GM21528 (cell line): ENCODE data around the gene COPS7B.

ENCODE experiments used
- ATAC-seq: cut with Tn5 transposase; IDR thresholded peaks from one replicate; pipeline ENCODE4 v1.9.1; 2021; ENCODE audit warnings: mild to moderate bottlenecking, moderate library complexity; ENCODE audit not compliant: unreplicated experiment, low FRiP score

COPS7B gene

DNA sequence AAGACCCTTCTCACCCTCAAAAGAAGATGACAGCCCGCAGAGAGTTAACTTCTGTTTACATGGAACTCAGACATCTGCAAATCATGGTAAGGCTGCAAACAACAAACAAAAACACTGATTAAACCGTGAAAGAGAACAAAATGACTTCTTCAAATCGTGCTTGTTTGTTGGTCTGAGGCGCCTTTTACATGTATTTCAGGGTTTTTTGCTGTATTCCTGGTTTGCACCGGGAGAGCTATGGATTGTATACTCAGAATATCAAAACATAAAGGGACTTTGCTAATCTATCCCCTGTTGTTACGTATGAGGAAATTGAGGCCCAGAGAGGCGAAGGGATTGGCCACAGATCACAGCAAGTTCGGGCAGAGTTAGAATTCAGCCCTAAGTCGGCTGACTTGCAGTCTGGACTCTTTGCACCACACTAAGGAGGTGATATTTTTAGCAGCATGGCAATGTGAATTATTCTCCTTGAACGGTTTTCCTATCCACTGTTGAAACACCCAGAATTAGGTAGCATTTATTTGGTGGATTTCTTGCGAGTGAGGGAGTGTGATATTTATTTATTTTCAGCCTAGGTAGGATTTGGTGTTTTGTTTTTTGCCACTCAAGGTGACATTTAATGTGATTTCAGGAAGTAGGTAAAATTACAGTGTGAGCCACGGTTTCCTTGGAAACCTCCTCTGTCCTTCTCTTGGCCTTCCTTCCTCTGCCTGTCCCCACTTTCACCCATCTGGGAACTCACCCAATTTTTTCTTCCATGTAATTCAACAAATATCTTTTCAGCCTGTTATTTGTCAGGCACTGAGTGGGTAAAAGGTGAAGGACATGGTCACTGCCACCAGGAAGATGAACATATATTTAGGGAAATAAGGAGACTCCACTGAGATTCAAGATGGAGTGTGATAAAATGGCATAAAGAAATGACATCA, 4.2 kb upstream of the COPS7B start:
- no peak for ATAC-seq

DNA sequence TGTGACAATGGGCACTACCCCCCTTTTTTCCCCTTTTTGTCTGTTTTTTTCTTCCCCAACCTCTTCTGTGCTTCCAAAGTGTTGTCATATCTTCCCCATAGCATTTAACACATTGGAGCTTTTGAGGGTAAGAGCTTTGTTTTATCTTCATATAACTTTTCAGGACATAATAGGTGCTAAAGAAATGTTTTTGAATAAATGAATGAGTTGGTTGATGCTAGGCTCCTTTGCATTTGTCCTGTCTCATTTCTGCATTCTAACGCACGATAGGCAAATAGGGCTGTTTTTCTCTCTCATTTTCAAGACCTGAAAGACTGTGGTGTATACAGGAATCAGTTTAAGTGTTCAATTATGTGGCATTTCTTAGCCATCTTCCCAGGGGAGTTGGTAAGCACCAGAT, 832 bp upstream of the COPS7B start:
- ATAC-seq = no peak

DNA sequence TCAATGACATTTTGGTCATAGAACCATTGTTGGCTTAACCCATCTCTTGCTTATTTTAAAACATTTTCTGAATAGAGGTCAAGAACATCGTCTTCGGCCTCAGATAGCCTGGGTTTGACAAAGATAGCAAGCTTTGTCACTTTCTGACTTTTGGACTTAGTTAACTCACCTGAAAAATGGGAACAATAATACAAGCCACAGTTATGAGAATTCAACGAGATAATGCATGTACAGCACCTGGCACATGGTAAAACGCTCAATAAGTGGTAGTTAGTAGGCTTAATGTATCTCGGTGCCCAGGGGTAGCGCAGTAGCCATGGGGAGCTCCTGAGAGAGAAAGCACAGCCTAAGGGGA, 446 bp upstream of the COPS7B start:
- ATAC-seq = peak; percentile 8

DNA sequence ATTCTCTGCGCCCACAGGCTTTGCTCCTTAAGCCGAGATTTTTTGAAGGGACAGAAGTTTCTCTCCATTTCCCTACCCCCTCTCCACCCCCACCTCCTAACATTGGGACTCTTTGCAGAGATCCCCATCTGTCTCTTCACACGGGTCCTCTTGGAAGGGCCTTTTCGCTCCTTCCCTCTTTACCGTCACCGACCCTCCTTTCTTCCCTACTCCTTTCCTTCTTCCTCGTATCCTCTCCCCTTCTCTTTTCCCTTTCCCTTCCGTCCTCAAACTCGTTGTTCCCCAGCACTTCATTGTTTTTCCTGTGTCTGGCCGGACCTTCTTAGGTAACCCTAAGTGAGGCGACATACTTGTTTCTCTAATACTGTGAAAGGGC, 660 bp downstream of the COPS7B start:
- ATAC-seq = no peak

DNA sequence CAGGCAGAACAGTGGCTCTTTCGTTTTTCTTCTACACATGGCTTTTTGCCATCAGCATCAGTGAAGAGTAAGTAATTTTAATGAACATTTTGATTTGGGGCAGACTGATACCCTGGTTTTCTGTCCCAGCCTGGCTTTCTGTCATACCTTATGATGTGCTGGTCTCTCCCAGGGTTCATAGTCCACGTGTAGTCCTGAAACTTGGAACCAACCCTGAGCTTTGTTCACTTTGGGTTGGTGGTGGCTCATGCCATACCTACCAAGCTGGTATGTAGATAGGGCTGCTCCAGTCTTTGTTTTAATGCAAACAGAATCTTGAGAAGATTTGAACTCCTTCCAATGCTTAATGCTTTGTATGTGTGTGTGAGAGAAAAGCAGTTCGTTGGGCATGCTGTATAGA, 4.9 kb downstream of the COPS7B start:
- ATAC-seq = no peak

GRCh38 chr2:231794383-231794782, 8.1 kb downstream of the COPS7B start:
- no peak for ATAC-seq

- ATAC-seq = no peak
Measured at GRCh38 chr2:231795525-231796327, 9.5 kb downstream of the COPS7B start.

DNA sequence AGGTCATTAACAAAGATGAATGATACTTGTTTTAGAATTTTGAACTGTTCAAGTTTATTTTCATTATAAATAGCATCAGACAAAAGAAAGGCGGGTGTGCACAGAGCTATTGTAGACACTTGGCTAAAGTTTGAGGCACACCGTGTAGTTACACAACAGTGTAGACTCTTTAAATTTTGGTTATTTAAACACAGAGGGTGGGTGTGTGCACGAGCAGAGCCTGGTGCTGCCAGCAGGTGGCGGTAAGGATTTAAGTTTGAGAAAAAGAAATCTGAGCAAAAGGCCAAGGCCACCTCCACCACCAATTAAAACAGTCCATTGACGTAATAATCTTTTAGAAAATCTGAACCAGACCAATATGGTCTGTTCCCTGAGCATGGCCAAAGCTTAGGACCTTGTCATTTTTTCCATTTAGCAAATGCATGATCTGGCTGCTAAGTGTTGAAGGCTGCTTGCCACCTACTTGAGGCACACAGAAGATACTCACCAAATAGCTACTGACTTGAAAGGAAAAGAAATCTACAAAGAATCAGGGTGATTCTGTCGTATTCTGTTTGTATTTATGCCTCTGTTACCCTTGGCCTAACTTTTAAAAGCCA, 14.3 kb downstream of the COPS7B start:
- no peak for ATAC-seq

DNA sequence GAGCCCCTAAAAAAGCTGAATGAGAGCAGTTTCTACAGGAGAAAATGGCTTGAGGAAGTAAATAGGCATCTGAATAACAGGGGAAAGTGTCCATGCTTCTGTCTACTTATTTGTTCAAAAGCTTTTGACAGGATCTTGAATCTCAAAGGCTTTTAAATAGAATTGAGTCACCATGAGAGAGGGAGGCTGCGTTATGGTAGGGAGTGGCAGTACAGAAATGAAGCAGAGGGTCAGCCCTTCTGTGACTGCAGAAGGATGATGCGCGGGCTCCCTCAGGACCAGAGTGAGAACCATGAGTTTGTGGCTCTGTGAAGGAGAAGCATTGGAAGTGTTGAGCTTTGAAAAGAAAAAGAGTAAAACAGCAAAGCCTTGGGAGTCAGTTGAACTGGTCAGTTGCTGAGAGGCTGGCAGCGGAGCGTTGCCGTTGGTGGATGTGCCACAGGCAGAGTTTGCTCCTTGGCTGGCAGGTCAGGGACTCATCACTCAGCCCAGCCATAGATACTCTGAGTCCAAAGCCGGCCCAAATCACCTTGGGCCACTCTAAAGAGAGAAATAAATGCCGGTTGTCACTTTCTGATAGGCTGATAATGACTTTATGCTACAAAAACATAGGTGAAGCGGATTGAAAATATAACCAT, 17.4 kb downstream of the COPS7B start:
- ATAC-seq = no peak

- no peak for ATAC-seq
Measured at GRCh38 chr2:231807020-231807419, 20.8 kb downstream of the COPS7B start.

GRCh38 chr2:231810905-231811304, 24.7 kb downstream of the COPS7B start:
- ATAC-seq = no peak

- ATAC-seq = no peak
Measured at GRCh38 chr2:231816327-231817026, 30.2 kb downstream of the COPS7B start.

GRCh38 chr2:231819447-231820042, 33.3 kb downstream of the COPS7B start:
- ATAC-seq = no peak

DNA sequence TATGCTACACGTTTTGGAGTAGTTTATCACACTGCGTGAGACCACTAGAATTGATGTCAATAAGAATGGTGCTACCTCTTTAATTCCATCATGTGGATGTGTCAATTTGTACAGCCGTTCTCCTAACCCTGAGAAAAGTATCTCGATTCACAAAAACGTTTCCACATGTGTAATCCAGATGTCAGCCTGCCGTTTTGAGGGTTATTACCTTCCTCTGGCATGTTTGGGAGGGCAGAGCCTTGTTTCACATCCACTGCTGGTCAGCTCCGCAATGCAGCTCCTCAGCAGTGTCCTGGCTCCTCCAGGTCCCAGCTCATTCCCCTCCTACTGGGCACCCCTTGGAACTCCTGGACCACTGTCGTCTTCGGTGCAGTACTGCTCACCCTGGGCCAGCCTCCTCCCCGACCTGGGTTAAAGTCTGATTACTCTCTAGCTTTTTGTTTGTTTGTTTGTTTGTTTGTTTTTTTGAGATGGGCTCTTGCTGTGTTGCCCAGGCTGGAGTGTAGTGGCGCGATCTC, 34.6 kb downstream of the COPS7B start:
- ATAC-seq = no peak

DNA sequence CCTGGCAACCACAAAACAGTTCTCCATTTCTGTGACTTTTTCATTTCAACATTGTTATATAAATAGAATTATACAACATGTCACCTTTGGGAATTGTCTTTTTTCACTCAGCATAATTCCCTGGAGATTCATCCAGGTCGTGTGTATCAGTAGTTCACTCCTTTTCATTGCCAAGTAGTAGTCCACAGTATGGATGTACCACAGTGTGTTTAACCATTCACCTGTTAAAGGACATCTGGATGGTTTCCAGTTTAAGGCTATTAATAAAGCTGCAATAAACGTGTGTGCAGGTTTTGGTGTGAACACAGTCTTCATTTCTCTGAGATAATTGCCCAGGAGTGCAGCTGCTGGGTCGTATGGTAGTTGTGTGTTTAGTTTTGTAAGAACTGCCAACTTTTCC, 35.7 kb downstream of the COPS7B start:
- ATAC-seq = no peak

DNA sequence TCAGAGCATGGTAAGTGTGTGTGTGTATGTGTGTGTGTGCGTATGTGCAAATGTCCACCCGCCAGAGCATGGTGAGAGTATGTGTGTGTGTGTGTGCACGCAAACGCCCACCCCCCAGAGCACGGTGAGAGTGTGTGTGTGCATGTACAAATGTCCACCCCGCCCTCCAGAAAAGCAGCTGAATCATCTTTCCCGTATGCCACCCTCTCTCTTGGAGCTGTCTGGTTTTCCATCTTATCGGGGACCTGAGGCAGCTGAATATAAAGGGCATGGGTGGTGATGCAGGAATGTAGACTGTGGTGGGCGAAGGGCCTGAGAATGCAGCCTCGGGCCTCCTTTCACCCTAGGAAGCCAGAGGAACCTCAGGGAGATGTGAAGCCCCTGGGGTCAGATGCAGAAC, 66.9 kb downstream of the COPS7B start:
- no peak for ATAC-seq

- no peak for ATAC-seq
Measured at GRCh38 chr2:231854616-231855125, 68.4 kb downstream of the COPS7B start.

GRCh38 chr2:231856959-231857358, 70.7 kb downstream of the COPS7B start:
- no peak for ATAC-seq
